ENCODE results near the gene FANCI.

Gene FANCI

GRCh38 chr15:89243691-89244573 lies at the start of gene FANCI:
TSS of gene FANCI (plus strand) at chr15:89243979. CDS start at chr15:89247648, 3,669 bp downstream.
- TF ChIP-seq, protein P1, sequence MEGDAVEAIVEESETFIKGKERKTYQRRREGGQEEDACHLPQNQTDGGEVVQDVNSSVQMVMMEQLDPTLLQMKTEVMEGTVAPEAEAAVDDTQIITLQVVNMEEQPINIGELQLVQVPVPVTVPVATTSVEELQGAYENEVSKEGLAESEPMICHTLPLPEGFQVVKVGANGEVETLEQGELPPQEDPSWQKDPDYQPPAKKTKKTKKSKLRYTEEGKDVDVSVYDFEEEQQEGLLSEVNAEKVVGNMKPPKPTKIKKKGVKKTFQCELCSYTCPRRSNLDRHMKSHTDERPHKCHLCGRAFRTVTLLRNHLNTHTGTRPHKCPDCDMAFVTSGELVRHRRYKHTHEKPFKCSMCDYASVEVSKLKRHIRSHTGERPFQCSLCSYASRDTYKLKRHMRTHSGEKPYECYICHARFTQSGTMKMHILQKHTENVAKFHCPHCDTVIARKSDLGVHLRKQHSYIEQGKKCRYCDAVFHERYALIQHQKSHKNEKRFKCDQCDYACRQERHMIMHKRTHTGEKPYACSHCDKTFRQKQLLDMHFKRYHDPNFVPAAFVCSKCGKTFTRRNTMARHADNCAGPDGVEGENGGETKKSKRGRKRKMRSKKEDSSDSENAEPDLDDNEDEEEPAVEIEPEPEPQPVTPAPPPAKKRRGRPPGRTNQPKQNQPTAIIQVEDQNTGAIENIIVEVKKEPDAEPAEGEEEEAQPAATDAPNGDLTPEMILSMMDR (IDR thresholded peaks at IDR 0.05; ENCODE audit: insufficient read depth, missing control alignments) = peak; percentile 49
- no peak for FAIRE-seq
- DNase-seq (ENCODE audit: insufficient read length, low spot score) = peak; percentile 81

DNA sequence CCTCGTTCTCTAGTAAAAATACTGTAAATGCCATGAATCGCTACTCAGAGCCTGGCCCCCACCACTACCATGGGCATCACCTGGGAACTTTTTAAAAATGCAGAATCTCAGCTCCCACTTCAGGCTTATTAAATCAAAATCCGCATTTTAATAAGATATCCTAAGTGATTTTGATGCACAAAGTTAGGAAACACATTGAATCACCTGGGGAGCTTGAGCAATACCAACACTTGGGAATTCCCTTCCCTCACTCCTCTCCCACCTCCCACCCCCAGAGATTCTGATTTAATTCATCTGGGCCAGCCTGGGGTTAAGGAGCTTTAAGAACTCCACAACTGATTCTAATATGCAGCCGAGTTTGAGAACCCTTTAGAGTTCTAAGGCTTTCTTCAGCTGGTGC lies 49.2 kb upstream of the FANCI start:
- DNase-seq (ENCODE audit: insufficient read length, low spot score) = no peak
- TF ChIP-seq, protein P1 (IDR thresholded peaks at IDR 0.05; ENCODE audit: insufficient read depth, missing control alignments) = no peak
- FAIRE-seq = no peak

DNA sequence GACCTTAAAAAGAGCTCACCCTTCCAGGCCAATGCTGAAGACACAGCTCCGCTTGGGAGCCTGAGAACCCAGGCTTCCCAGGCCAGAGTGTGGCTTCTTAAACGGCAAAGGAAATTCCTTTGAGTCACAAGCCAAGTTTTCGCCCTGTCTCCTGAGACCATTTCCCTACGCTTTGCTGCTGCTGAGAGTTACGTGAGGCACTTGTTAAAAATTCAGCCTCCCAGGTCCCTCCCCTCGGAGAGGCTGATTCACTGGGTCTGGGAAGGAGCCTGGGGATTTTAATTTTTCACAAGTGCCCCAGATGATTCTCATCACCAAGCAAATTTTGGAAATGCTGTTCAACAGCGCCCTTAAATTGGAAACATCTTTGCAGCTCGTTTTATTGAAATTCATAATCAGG lies 47.9 kb upstream of the FANCI start:
- DNase-seq (ENCODE audit: insufficient read length, low spot score) = no peak
- FAIRE-seq = no peak
- TF ChIP-seq, protein P1 (IDR thresholded peaks at IDR 0.05; ENCODE audit: insufficient read depth, missing control alignments) = no peak

DNA sequence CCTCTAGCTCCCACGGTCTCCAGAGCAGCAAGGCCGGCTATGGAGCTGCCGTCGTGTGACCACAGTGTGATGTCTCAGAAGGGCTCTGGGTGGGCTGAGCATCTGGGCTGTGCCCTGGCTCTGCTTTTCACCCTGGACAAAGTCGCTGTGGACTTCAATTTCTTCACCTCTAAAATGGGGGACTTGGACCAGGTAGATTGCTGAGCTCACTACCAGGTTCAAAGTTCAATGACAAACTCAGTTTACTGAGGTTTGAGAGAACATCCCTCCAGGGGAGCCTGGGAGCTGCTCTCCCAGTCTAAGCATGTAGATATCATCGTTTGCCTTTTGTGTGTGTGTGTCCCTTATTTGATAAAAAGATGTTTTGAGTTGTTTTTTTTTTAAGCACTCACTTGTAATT lies 47.5 kb upstream of the FANCI start:
- no peak for DNase-seq (ENCODE audit: insufficient read length, low spot score)
- no peak for FAIRE-seq
- TF ChIP-seq, protein P1 (IDR thresholded peaks at IDR 0.05; ENCODE audit: insufficient read depth, missing control alignments) = no peak

DNA sequence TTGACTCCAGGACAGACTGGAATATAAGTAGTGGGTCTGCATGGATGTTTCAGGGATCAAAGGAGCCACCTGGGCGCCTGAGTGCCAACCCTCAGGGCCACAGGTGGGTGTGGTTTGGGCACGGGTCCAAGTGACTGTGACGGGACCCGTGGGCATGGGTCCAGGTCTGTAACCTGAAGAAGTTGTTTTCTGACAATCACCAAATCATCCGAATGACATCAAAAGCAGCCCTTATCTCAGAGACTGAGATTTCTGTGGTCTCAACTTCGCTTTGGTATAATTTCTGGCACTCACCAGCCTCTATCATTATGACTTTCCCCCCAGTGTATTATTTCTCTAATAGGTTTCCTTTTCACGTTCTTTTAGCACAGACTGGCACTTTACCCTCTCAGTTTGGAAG lies 46.8 kb upstream of the FANCI start:
- FAIRE-seq = no peak
- DNase-seq (ENCODE audit: insufficient read length, low spot score) = no peak
- TF ChIP-seq, protein P1 (IDR thresholded peaks at IDR 0.05; ENCODE audit: insufficient read depth, missing control alignments) = no peak

GRCh38 chr15:89197503-89197971 lies 46.2 kb upstream of the FANCI start:
- DNase-seq (ENCODE audit: insufficient read length, low spot score) = no peak
- no peak for FAIRE-seq
- TF ChIP-seq, protein P1 (IDR thresholded peaks at IDR 0.05; ENCODE audit: insufficient read depth, missing control alignments) = no peak

DNA sequence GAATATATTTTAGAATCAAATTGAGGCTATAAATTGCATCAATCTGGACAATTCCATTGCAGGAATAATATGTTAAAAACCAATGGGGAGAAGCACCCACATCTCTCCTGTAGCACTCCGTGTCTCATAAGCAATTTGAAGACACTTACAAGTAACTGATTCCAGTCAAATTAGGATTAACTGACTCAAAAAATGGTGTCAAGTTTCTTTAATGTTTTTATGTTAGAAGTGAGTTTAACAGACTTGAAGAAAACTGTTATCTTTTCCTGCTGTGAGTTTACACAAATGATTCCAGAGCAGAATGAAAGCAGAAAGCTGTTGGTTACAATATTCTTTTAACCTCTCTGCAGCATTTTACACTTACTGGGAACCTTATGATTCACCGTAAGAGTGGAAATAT lies 45.6 kb upstream of the FANCI start:
- no peak for FAIRE-seq
- no peak for DNase-seq (ENCODE audit: insufficient read length, low spot score)
- TF ChIP-seq, protein P1 (IDR thresholded peaks at IDR 0.05; ENCODE audit: insufficient read depth, missing control alignments) = no peak

Data from D721Med (cell line).